ENCODE measurements around the gene OR52H1.
"Not testable (repeated sequence)": the region's sequence is repeated elsewhere in the genome, so short reads cannot be mapped to it uniquely, and the experiment has no call there.

OR52H1 gene

DNA sequence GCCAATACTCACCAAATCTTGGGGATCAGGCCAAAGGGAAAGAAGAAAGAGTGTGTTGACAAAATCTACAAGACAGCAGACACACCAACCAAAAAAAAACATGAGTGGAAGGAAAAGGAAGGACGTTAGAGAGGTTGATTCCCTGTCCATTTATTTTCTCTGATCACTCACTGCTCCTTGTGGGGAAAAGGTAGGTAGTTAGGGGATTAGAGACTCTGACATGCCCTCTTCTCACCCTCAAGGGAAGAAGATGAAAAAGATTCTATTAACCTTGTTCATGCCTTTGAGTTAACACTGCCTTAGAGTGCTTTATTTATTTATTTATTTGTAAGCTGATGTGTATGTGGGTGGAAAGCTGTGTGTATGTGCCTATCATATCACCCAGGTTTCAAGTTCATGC is at the start of gene OR52H1:
OR52H1 (minus strand) TSS at position 101 of the 400 bp plus-strand sequence. CDS start 3,035 bp downstream, outside the sequence.
- no peak for DNase-seq (ENCODE audit: low read depth)

GRCh38 chr11:5597953-5598352 is 49.6 kb upstream of the OR52H1 start:
- no peak for DNase-seq (ENCODE audit: low read depth)

GRCh38 chr11:5596607-5597201 is 48.4 kb upstream of the OR52H1 start, which contains the start of gene TRIM6:
TRIM6 (plus strand) TSS chr11:5596637; CDS start chr11:5596898, 261 bp downstream.
- DNase-seq (ENCODE audit: low read depth) = no peak

GRCh38 chr11:5593146-5593545 is 44.8 kb upstream of the OR52H1 start:
- DNase-seq (ENCODE audit: low read depth) = no peak

DNA sequence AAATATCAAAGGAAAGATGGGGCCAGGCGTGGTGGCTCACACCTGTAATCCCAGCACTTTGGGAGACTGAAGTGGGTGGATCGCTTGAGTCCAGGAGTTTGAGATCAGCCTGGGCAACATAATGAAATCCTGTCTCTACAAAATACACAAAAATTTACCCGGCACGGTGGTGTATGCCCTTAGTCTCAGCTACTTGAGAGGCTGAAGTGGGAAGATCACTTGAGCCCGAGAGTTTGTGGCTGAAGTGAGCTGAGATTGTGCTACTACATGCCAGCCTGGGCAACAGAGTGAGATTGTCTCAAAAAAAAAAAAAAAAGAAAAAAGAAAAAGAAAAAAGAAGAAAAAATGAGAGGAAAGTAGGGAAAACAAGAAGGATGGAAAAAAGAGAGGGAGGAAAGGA is 44.3 kb upstream of the OR52H1 start:
- DNase-seq (ENCODE audit: low read depth) = no peak

DNA sequence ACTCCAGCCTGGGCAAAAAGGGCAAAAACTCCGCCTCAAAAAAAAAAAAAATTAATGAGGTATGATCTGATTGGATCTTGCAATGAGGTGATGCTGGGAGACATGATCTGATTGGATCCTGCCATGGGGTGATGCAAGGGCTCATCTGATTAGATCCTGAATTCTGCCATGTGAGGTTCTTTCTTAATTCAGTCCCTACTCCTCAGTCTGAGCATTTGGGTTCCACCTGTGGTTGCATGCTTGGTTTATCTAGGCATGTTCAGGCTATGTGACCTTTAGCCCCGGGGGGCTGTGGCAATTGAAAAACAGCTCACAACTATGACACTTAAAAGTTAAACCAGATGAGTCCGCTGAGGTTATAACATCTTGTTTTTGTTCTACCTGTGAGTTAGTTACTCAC is 43.3 kb upstream of the OR52H1 start:
- DNase-seq (ENCODE audit: low read depth) = no peak

DNA sequence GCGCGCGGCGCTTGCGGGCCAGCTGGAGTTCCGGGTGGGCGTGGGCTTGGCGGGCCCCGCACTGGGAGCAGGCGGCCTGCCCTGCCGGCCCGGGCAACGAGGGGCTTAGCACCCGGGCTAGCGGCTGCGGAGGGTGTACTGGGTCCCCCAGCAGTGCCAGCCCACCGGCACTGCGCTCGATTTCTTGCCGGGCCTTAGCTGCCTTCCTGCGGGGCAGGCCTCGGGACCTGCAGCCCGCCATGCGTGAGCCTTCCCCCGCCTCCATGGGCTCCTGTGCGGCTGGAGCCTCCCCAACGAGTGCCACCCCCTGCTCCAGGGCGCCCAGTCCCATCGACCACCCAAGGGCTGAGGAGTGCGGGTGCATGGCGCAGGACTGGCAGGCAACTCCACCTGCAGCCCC is 41.6 kb upstream of the OR52H1 start:
- not testable (repeated sequence) for DNase-seq (ENCODE audit: low read depth)

DNA sequence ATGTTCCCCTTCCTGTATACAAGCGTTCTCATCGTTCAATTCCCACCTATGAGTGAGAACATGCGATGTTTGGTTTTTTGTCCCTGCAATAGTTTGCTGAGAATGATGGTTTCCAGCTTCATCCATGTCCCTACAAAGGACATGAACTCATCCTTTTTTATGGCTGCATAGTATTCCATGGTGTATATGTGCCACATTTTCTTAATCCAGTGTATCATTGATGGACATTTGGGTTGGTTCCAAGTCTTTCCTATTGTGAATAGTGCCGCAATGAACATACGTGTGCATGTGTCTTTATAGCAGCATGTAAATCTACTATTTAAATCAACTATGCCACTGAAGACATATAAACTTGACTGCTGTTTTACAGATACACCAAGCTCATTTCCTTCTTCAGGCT is 36.1 kb upstream of the OR52H1 start:
- not testable (repeated sequence) for DNase-seq (ENCODE audit: low read depth)

GRCh38 chr11:5581014-5581413 is 32.7 kb upstream of the OR52H1 start:
- DNase-seq (ENCODE audit: low read depth) = no peak

- no peak for DNase-seq (ENCODE audit: low read depth)
Measured at GRCh38 chr11:5580577-5580976, 32.2 kb upstream of the OR52H1 start, which contains the start of gene OR52B6. OR52B6 (plus strand) TSS chr11:5580877; CDS start chr11:5580877, 0 bp downstream.

DNA sequence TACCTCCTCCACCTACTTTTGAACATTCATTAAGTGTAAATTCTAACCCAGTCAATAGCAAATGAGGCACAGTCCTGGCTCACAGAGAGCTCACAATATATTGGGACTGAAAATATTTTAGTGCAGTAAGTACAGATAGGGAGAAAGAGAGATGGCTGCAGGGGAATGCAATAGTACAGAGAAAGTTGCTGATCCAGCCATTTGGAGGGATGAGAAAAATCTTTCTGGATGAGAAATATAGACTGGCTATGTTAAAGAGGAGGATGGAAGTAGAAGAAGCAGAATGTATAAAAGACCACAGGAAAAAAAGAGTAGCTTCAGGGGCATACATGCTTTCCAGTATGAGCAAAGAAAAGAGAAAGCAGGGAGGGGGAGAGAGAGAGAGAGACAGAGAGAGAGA is 28.8 kb upstream of the OR52H1 start:
- no peak for DNase-seq (ENCODE audit: low read depth)

DNA sequence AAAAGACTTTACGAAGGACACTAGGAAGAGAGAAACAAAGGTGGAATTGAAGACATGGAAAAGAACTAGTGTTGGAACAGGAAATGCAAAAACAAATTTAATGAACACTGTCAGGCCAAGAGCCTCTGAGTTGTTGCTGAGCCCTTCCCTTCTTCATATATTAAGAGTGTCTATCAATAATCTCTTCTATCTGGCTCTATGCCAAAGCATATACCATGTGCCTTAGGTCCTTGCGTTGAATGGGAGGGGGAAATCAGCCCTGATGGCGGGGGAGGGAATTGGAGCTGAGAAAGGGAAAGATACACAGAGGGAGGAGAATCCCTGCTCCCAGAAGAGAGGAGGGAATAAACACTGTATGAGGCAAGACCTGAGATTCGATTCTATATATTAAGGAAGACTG is 26.8 kb upstream of the OR52H1 start:
- DNase-seq (ENCODE audit: low read depth) = no peak

GRCh38 chr11:5574654-5575053 is 26.3 kb upstream of the OR52H1 start:
- no peak for DNase-seq (ENCODE audit: low read depth)

GRCh38 chr11:5564259-5565019 is 16.1 kb upstream of the OR52H1 start:
- DNase-seq (ENCODE audit: low read depth) = no peak

GRCh38 chr11:5557751-5558150 is 9.4 kb upstream of the OR52H1 start:
- no peak for DNase-seq (ENCODE audit: low read depth)

DNA sequence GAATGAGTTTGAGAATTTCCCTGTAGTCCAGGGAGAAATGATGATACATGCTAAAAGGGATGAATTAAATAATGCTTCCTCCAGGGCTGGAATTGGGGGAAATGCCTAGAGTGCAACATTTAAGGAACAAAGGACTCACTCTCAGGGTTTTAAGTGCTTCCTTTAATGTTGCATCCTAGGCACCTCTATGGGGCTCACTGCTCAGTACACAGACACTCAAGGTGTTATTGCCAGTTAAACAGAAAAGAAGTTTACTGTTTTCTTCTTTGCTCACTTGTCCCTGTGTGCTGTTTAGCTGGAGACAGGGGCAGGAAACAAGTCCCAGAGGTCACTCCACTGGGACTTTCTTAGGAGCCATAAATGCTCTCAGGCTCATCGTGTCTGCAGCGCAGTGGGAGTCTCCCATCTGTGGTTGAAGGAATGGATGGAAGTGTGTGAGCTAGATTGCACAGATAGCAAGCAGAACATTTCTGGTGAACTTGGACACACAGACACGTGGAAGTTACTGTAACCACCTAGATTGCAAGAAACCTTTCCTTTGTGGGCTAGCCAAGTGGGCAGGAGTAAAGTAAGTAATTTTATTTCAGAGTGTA is 8.4 kb upstream of the OR52H1 start:
- DNase-seq (ENCODE audit: low read depth) = no peak

DNA sequence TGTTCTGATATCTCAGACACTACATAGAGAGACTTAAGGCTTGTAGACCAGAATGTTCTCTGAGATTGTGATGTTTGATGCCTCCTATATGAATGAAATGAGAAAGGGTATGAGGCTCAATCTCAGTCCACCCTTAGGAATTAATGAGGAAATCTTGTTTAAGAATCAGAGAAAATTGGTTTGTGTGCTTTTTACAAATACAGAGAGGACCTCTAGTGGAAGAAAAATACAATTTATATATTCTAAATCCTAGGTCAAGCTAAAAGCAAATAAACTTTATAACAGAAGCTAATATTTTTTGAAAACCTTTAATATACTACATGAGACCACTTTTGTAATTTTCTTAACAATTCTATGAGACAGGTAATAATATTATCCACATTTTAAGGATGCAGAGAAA is 5.0 kb upstream of the OR52H1 start:
- DNase-seq (ENCODE audit: low read depth) = no peak

- no peak for DNase-seq (ENCODE audit: low read depth)
Measured at GRCh38 chr11:5550440-5551095, 2.2 kb upstream of the OR52H1 start.

DNA sequence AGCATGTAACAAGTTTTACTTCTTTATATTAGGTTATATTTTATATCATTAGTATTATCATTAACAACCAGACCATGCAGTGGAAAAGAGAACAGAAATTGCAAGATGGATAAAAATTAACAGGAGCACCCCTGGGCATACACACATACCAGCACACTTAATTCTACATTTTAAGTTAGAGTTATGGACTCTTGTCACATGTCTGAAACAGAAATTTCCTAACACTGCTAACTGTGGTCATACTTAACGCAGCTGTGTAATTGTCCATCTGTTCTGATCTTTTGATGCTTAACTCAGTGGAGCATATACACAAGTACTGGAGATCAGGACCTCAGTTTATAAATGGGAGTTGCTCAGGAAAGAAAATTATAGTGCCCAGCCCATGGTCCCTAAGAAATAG is 358 bp downstream of the OR52H1 start:
- DNase-seq (ENCODE audit: low read depth) = no peak

- DNase-seq (ENCODE audit: low read depth) = no peak
Measured at GRCh38 chr11:5546457-5546856, 1.9 kb downstream of the OR52H1 start.

DNA sequence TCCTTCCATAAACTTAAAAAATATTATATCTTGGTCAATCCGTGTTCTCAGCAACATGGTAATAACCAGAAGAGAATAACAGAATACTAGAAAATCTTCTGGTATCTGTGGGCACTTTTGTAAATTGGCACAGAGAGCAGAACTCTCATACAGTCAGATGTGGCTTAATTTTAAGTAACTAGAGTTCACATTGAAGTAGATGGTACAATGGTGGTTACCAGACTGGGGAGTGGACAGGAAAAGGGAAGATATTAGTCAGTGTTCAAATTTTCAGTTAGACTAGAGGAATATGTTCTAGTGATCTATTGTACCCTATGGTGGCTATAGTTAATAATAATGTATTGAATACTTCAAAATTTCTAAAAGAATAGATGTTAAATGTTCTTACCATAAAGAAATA is 6.9 kb downstream of the OR52H1 start:
- DNase-seq (ENCODE audit: low read depth) = no peak

GRCh38 chr11:5536482-5536881 is 11.9 kb downstream of the OR52H1 start:
- DNase-seq (ENCODE audit: low read depth) = no peak

- no peak for DNase-seq (ENCODE audit: low read depth)
Measured at GRCh38 chr11:5534046-5534445, 14.3 kb downstream of the OR52H1 start.
